Measurements from ENCODE around the gene GAS7. TPM values are rescaled to one million over a fixed set of nuclear protein-coding genes. Genes with fewer than 3 reads are reported as not detected.

GAS7 gene
- total and polyA plus RNA-seq, 3 experiments from 2014 or later = 1.9 to 4.4 (median 3.3) TPM

DNA sequence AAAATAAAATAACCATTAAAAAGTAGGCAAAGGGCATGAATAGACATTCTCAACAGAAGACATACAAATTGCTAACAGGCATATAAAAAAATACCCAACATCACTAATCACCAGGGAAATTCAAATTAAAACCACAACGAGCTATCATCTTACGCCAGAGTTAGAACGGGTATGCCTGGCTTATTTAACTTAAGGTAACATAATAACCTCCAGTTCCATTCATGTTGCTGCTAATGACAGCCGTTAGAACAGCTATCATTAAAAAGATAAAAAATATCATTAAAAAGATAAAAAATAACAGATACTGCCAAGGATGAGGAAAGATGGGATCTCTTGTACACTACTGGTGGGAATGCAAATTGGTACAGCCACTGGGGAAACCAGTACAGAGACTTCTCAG lies 89.3 kb downstream of the GAS7 start:
- Mint-ChIP-seq H3K4me1 (peaks cover 32 to 44% (median 37%) of the 10 kb centered on the region in 3 donors), H3K27me3 (peaks cover 3 to 6% of the 10 kb centered on the region in 2 donors), H3K36me3 (peaks cover 0 to 2% (median 0%) of the 10 kb centered on the region in 3 donors), H3K27ac (no peak overlapping the region), H3K9me3 (no peaks in the 10 kb centered on the region), H3K4me3 (peak overlapping the region in 1 of 7 donors; percentile 57)
- no peaks in the 10 kb centered on the region for H3K9me3 ChIP-seq (ENCODE audit: low read length)
- no peaks in the 10 kb centered on the region for H3K27me3 ChIP-seq (ENCODE audit: insufficient read depth, low read length, poor library complexity, severe bottlenecking)
- no peak for DNase-seq
- ChIA-PET POLR2A (no interaction called here), CTCF (no interaction called here)
- H3K4me1 ChIP-seq (ENCODE audit: insufficient read depth, low read length) = peaks cover 14% of the 10 kb centered on the region
- no peak overlapping the region for H3K27ac ChIP-seq (ENCODE audit: low read depth, low read length)
- no peak overlapping the region for H3K4me3 ChIP-seq (ENCODE audit: low read length)
- no peaks in the 10 kb centered on the region for H3K36me3 ChIP-seq (ENCODE audit: insufficient read depth, low read length)

GRCh38 chr17:10107316-10108165 lies 90.9 kb downstream of the GAS7 start:
- Histone ChIP-seq H3K27me3 (ENCODE audit: insufficient read depth, low read length, poor library complexity, severe bottlenecking) (no peaks in the 10 kb centered on the region), H3K4me3 (ENCODE audit: low read length) (no peak overlapping the region), H3K9me3 (ENCODE audit: low read length) (no peaks in the 10 kb centered on the region), H3K27ac (ENCODE audit: low read depth, low read length) (no peak overlapping the region), H3K36me3 (ENCODE audit: insufficient read depth, low read length) (no peaks in the 10 kb centered on the region), H3K4me1 (ENCODE audit: insufficient read depth, low read length) (no peaks in the 10 kb centered on the region)
- Mint-ChIP-seq H3K4me1 (peaks cover 19 to 34% (median 28%) of the 10 kb centered on the region in 3 donors), H3K4me3 (no peak overlapping the region), H3K27ac (peak overlapping the region in 1 of 8 donors; percentile 58), H3K9me3 (no peaks in the 10 kb centered on the region), H3K27me3 (peaks cover 3 to 6% of the 10 kb centered on the region in 2 donors), H3K36me3 (peaks cover 0 to 2% (median 0%) of the 10 kb centered on the region in 3 donors)
- ChIA-PET POLR2A (no interaction called here), CTCF (no interaction called here)
- DNase-seq = no peak

- POLR2A ChIA-PET = no interaction called here
These were observed 92.3 kb downstream of the GAS7 start for GRCh38 chr17:10106067-10106466.

DNA sequence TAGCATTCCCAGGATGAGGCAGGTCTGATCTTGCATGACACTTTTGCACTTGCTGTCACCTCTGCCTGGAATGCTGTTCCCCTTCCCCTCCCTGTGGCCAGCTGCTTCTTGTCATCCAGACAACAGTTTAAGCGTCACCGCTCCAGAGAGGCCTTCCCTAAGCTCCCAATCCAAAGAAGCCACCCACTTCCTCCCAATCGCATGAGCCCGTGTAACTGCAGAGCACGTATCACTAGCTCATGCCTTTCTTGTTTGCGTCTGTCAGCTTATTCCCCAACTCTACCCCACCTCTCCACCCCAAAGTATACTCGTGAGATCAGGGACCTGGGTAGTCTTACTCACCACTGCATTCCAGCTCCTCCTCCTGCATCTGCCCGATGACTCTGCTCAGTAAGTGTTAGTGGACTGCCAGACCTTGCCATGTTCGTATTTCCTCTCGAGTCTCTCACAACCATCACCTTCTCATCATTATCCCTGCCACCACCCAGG lies 92.8 kb downstream of the GAS7 start:
- Histone ChIP-seq H3K9me3 (ENCODE audit: low read length) (no peaks in the 10 kb centered on the region), H3K4me1 (ENCODE audit: insufficient read depth, low read length) (no peaks in the 10 kb centered on the region), H3K4me3 (ENCODE audit: low read length) (no peak overlapping the region), H3K36me3 (ENCODE audit: insufficient read depth, low read length) (no peaks in the 10 kb centered on the region), H3K27ac (ENCODE audit: low read depth, low read length) (no peak overlapping the region), H3K27me3 (ENCODE audit: insufficient read depth, low read length, poor library complexity, severe bottlenecking) (no peaks in the 10 kb centered on the region)
- H3K9me3 Mint-ChIP-seq = no peaks in the 10 kb centered on the region
- peak overlapping the region in 1 of 8 donors; percentile 5 for H3K27ac Mint-ChIP-seq
- H3K4me1 Mint-ChIP-seq = peaks cover 10 to 25% (median 19%) of the 10 kb centered on the region in 3 donors
- ChIA-PET CTCF (no interaction called here), POLR2A (no interaction called here)
- peaks cover 0 to 2% (median 0%) of the 10 kb centered on the region in 3 donors for H3K36me3 Mint-ChIP-seq
- H3K4me3 Mint-ChIP-seq = no peak overlapping the region
- H3K27me3 Mint-ChIP-seq = peaks cover 3 to 6% of the 10 kb centered on the region in 2 donors
- DNase-seq = no peak

More at GRCh38 chr17:10106067-10106466, 92.3 kb downstream of the GAS7 start:
- Mint-ChIP-seq H3K4me1 (peaks cover 10 to 26% (median 19%) of the 10 kb centered on the region in 3 donors), H3K27ac (peak overlapping the region in 1 of 8 donors; percentile 5), H3K4me3 (no peak overlapping the region), H3K36me3 (peaks cover 0 to 2% (median 0%) of the 10 kb centered on the region in 3 donors), H3K27me3 (peaks cover 3 to 6% of the 10 kb centered on the region in 2 donors), H3K9me3 (no peaks in the 10 kb centered on the region)
- no peak overlapping the region for H3K4me3 ChIP-seq (ENCODE audit: low read length)
- H3K27me3 ChIP-seq (ENCODE audit: insufficient read depth, low read length, poor library complexity, severe bottlenecking) = no peaks in the 10 kb centered on the region
- H3K27ac ChIP-seq (ENCODE audit: low read depth, low read length) = no peak overlapping the region
- H3K36me3 ChIP-seq (ENCODE audit: insufficient read depth, low read length) = no peaks in the 10 kb centered on the region
- CTCF ChIA-PET = no interaction called here
- no peaks in the 10 kb centered on the region for H3K4me1 ChIP-seq (ENCODE audit: insufficient read depth, low read length)
- DNase-seq = no peak
- H3K9me3 ChIP-seq (ENCODE audit: low read length) = no peaks in the 10 kb centered on the region

GRCh38 chr17:10103712-10104111 lies 94.7 kb downstream of the GAS7 start:
- POLR2A ChIA-PET = interaction anchor here (0.6 kb wide), 1 partner anchor 10 kb away, joined by 4 read pairs; no protein-coding TSS in a partner anchor

DNA sequence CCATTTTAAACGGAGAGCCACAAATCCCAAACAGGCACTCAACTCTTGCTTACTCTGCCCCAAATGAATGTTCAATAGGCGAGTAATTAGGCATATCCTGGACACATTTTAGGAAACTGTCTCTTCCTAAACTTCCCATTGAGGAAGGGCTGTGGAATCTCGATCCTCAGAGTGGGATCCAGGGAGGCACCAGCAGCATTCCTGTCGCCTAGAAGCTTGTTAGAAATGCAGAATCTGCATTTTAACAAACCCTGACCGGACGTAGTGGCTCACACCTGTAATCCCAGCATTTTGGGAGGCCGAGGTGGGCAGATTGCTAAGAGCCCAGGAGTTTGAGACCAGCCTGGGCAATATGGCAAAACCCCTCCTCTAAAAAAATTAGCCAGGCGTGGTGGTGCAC lies 95.6 kb downstream of the GAS7 start:
- no peaks in the 10 kb centered on the region for H3K9me3 ChIP-seq (ENCODE audit: low read length)
- no peaks in the 10 kb centered on the region for H3K27me3 ChIP-seq (ENCODE audit: insufficient read depth, low read length, poor library complexity, severe bottlenecking)
- H3K4me3 ChIP-seq (ENCODE audit: low read length) = no peak overlapping the region
- Mint-ChIP-seq H3K4me1 (peaks cover 6 to 22% (median 19%) of the 10 kb centered on the region in 3 donors), H3K4me3 (no peak overlapping the region), H3K36me3 (peaks cover 0 to 2% (median 0%) of the 10 kb centered on the region in 3 donors), H3K27ac (peak overlapping the region in 1 of 8 donors; percentile 25), H3K27me3 (peaks cover 3 to 6% of the 10 kb centered on the region in 2 donors), H3K9me3 (no peaks in the 10 kb centered on the region)
- DNase-seq = no peak
- ChIA-PET CTCF (no interaction called here), POLR2A (no interaction called here)
- H3K27ac ChIP-seq (ENCODE audit: low read depth, low read length) = no peak overlapping the region
- H3K36me3 ChIP-seq (ENCODE audit: insufficient read depth, low read length) = no peaks in the 10 kb centered on the region
- H3K4me1 ChIP-seq (ENCODE audit: insufficient read depth, low read length) = no peaks in the 10 kb centered on the region

More at GRCh38 chr17:10103712-10104111, 94.7 kb downstream of the GAS7 start:
- H3K27me3 Mint-ChIP-seq = peaks cover 3 to 6% of the 10 kb centered on the region in 2 donors
- Histone ChIP-seq H3K36me3 (ENCODE audit: insufficient read depth, low read length) (no peaks in the 10 kb centered on the region), H3K27me3 (ENCODE audit: insufficient read depth, low read length, poor library complexity, severe bottlenecking) (no peaks in the 10 kb centered on the region), H3K27ac (ENCODE audit: low read depth, low read length) (no peak overlapping the region), H3K4me1 (ENCODE audit: insufficient read depth, low read length) (no peaks in the 10 kb centered on the region), H3K4me3 (ENCODE audit: low read length) (no peak overlapping the region), H3K9me3 (ENCODE audit: low read length) (no peaks in the 10 kb centered on the region)
- H3K9me3 Mint-ChIP-seq = no peaks in the 10 kb centered on the region
- H3K4me1 Mint-ChIP-seq = peaks cover 6 to 23% (median 19%) of the 10 kb centered on the region in 3 donors
- peak overlapping the region in 1 of 7 donors; percentile 29 for H3K4me3 Mint-ChIP-seq
- H3K36me3 Mint-ChIP-seq = peaks cover 0 to 2% (median 0%) of the 10 kb centered on the region in 3 donors
- no peak overlapping the region for H3K27ac Mint-ChIP-seq
- CTCF ChIA-PET = no interaction called here
- no peak for DNase-seq

GRCh38 chr17:10099051-10099571 lies 99.3 kb downstream of the GAS7 start:
- Histone ChIP-seq H3K4me1 (ENCODE audit: insufficient read depth, low read length) (no peaks in the 10 kb centered on the region), H3K27me3 (ENCODE audit: insufficient read depth, low read length, poor library complexity, severe bottlenecking) (no peaks in the 10 kb centered on the region), H3K9me3 (ENCODE audit: low read length) (no peaks in the 10 kb centered on the region), H3K36me3 (ENCODE audit: insufficient read depth, low read length) (no peaks in the 10 kb centered on the region), H3K4me3 (ENCODE audit: low read length) (no peak overlapping the region), H3K27ac (ENCODE audit: low read depth, low read length) (no peak overlapping the region)
- Mint-ChIP-seq H3K36me3 (peaks cover 0 to 3% (median 0%) of the 10 kb centered on the region in 3 donors), H3K4me3 (no peak overlapping the region), H3K27ac (peak overlapping the region in 1 of 8 donors; percentile 42), H3K4me1 (peaks cover 2 to 12% (median 6%) of the 10 kb centered on the region in 3 donors), H3K27me3 (peaks cover 0 to 5% of the 10 kb centered on the region in 2 donors), H3K9me3 (no peaks in the 10 kb centered on the region)
- POLR2A ChIA-PET = interaction anchor here (1.1 kb wide), 1 partner anchor 16 kb away, joined by 3 read pairs; no protein-coding TSS in a partner anchor
- CTCF ChIA-PET = interaction anchor here (1.3 kb wide), 1 partner anchor 13 kb away, joined by 4 read pairs; no protein-coding TSS in a partner anchor
- DNase-seq = no peak

- no peak overlapping the region for H3K4me3 Mint-ChIP-seq
- peaks cover 0 to 10% (median 0%) of the 10 kb centered on the region in 3 donors for H3K4me1 Mint-ChIP-seq
- Histone ChIP-seq H3K27ac (ENCODE audit: low read depth, low read length) (no peak overlapping the region), H3K4me3 (ENCODE audit: low read length) (no peak overlapping the region), H3K9me3 (ENCODE audit: low read length) (no peaks in the 10 kb centered on the region), H3K4me1 (ENCODE audit: insufficient read depth, low read length) (no peaks in the 10 kb centered on the region), H3K36me3 (ENCODE audit: insufficient read depth, low read length) (no peaks in the 10 kb centered on the region), H3K27me3 (ENCODE audit: insufficient read depth, low read length, poor library complexity, severe bottlenecking) (no peaks in the 10 kb centered on the region)
- H3K27ac Mint-ChIP-seq = no peak overlapping the region
- peaks cover 0 to 5% (median 0%) of the 10 kb centered on the region in 5 donors for H3K9me3 Mint-ChIP-seq
- H3K36me3 Mint-ChIP-seq = peaks cover 0 to 3% (median 0%) of the 10 kb centered on the region in 3 donors
- CTCF ChIA-PET = no interaction called here
- DNase-seq = no peak
- H3K27me3 Mint-ChIP-seq = peaks cover 0 to 5% of the 10 kb centered on the region in 2 donors
- POLR2A ChIA-PET = no interaction called here
These were observed 101.8 kb downstream of the GAS7 start for GRCh38 chr17:10096596-10096995.

All from CD8-positive, alpha-beta memory T cell (primary cell).